SK-N-MC (cell line): Measurements from ENCODE around the gene GPATCH2.

Experiments
- EZH2 ChIP-seq: fragments of 200-600 bp; sonication (generic); IDR thresholded peaks from one replicate; pipeline ENCODE4 v1.6.1; 2017; ENCODE audit warnings: antibody characterized with exemption
- FOXP2 ChIP-seq: optimal IDR thresholded peaks from 2 replicates; pipeline ENCODE3; 2011; ENCODE audit warnings: mild to moderate bottlenecking, moderate library complexity; ENCODE audit not compliant: insufficient read depth; ENCODE audit errors: extremely low read length, control extremely low read depth
- POLR2AphosphoS5 ChIP-seq: IDR thresholded peaks from 2 replicates; pipeline ENCODE4 v1.6.1; 2012; ENCODE audit warnings: mild to moderate bottlenecking, low read depth, low read length, borderline replicate concordance

- no peak for TF ChIP-seq FOXP2
- no peak for TF ChIP-seq EZH2
- no peak for TF ChIP-seq POLR2AphosphoS5
These were observed 19.8 kb upstream of the GPATCH2 start for GRCh38 chr1:217650674-217651073.
